Endothelial cell of umbilical vein (primary cell): Measurements from ENCODE around the gene C10orf105.

ENCODE experiments used
- CTCF ChIP-seq, 2 donors: IDR thresholded peaks; 1 replicate in 1 of 2; 2 replicates in 1 of 2; pipeline ENCODE4 v1.5.1; 2011; ENCODE audit warnings: low read length in 2 of 2, mild to moderate bottlenecking in 2 of 2, moderate library complexity in 2 of 2, control low read depth in 1 of 2, inconsistent platforms in 1 of 2, low read depth in 1 of 2; ENCODE audit not compliant: insufficient read depth in 1 of 2; ENCODE audit errors: extremely low read depth in 1 of 2
- EZH2 ChIP-seq: IDR thresholded peaks from 2 replicates; pipeline ENCODE4 v1.6.1; 2012; ENCODE audit warnings: borderline replicate concordance, low read depth, mild to moderate bottlenecking, moderate library complexity, low read length, inconsistent platforms; ENCODE audit not compliant: severe bottlenecking
- MYC ChIP-seq: IDR thresholded peaks from one replicate; pipeline ENCODE4 v1.6.1; 2011; ENCODE audit warnings: mild to moderate bottlenecking, low read depth, low read length
- POLR2A ChIP-seq: IDR thresholded peaks from 2 replicates; pipeline ENCODE4 v1.6.1; 2012; ENCODE audit warnings: low read depth, mild to moderate bottlenecking, control low read depth, low read length
- POLR2AphosphoS5 ChIP-seq: IDR thresholded peaks from 2 replicates; pipeline ENCODE4 v1.6.1; 2012; ENCODE audit warnings: low read depth, mild to moderate bottlenecking, control low read depth, low read length, moderate library complexity; ENCODE audit not compliant: insufficient read depth
- TF ChIP-seq, protein P1 (sequence below): IDR thresholded peaks from 2 replicates; pipeline ENCODE4 v1.6.1; 2011; ENCODE audit not compliant: insufficient read depth, insufficient read length

- TF ChIP-seq CTCF (IDR thresholded peaks at IDR 0.05; ENCODE audit: extremely low read depth in 1 of 2, insufficient read depth in 1 of 2, low read depth in 1 of 2, low read length in 2 of 2), result no peak
- TF ChIP-seq, protein P1, sequence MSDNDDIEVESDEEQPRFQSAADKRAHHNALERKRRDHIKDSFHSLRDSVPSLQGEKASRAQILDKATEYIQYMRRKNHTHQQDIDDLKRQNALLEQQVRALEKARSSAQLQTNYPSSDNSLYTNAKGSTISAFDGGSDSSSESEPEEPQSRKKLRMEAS, result no peak
- no peak for TF ChIP-seq POLR2A
- TF ChIP-seq EZH2, result no peak
- TF ChIP-seq POLR2AphosphoS5, result no peak
- no peak for TF ChIP-seq MYC
Observed at GRCh38 chr10:71737834-71738197, 18.2 kb upstream of the C10orf105 start.
